PC-3 (cell line): Measurements from ENCODE around the gene FCRL4.

Experiments
- EZH2 ChIP-seq: fragments of 300-600 bp; sonication (generic); IDR thresholded peaks from one replicate; pipeline ENCODE4 v1.6.1; 2017; ENCODE audit warnings: antibody characterized with exemption, mild to moderate bottlenecking, low read length; ENCODE audit not compliant: unreplicated experiment
- EZH2phosphoT487 ChIP-seq: fragments of 300-600 bp; sonication (generic); IDR thresholded peaks from 2 replicates; pipeline ENCODE4 v1.6.1; 2018; ENCODE audit warnings: mild to moderate bottlenecking, antibody characterized with exemption, low read length, borderline replicate concordance
- TF ChIP-seq, protein P1 (sequence below): fragments of 300-600 bp; sonication (generic); conservative IDR thresholded peaks from 2 replicates; pipeline ENCODE4 v1.5.1; 2017; ENCODE audit warnings: antibody characterized with exemption, low read depth, mild to moderate bottlenecking, low read length

DNA sequence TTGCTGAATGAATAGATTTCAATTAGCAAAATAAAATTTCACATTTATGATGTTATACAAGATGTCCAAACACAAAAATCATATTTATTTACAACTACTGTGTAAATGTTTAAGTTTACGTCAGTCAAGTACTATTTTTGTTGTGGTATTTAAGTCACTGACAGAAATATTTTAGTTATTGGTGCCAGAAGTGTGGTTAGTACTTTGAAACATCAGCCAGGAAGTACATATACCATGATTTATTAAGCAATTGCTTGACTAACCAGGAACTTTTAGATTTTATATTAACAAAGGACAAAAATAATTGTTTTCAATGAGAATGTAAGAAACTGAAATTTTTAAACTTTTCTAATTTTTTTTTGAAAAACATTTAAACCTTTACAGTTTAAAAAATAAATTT is 2.4 kb upstream of the FCRL4 start:
- TF ChIP-seq, protein P1, sequence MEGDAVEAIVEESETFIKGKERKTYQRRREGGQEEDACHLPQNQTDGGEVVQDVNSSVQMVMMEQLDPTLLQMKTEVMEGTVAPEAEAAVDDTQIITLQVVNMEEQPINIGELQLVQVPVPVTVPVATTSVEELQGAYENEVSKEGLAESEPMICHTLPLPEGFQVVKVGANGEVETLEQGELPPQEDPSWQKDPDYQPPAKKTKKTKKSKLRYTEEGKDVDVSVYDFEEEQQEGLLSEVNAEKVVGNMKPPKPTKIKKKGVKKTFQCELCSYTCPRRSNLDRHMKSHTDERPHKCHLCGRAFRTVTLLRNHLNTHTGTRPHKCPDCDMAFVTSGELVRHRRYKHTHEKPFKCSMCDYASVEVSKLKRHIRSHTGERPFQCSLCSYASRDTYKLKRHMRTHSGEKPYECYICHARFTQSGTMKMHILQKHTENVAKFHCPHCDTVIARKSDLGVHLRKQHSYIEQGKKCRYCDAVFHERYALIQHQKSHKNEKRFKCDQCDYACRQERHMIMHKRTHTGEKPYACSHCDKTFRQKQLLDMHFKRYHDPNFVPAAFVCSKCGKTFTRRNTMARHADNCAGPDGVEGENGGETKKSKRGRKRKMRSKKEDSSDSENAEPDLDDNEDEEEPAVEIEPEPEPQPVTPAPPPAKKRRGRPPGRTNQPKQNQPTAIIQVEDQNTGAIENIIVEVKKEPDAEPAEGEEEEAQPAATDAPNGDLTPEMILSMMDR: no peak
- no peak for TF ChIP-seq EZH2phosphoT487
- TF ChIP-seq EZH2: no peak
